ENCODE results near the gene MSANTD7. TPM values are rescaled to one million over a fixed set of nuclear protein-coding genes. Genes with fewer than 3 reads are reported as not detected.

MSANTD7 gene, protein sequence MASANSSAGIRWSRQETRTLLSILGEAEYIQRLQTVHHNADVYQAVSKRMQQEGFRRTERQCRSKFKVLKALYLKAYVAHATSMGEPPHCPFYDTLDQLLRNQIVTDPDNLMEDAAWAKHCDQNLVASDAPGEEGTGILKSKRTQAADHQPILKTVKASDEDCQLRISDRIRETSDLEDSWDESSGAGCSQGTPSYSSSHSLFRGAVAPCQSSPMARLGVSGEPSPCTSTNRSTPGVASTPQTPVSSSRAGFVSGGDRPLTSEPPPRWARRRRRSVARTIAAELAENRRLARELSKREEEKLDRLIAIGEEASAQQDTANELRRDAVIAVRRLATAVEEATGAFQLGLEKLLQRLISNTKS
- 14.5 and 17.2 TPM in 2 replicates for total RNA-seq

DNA sequence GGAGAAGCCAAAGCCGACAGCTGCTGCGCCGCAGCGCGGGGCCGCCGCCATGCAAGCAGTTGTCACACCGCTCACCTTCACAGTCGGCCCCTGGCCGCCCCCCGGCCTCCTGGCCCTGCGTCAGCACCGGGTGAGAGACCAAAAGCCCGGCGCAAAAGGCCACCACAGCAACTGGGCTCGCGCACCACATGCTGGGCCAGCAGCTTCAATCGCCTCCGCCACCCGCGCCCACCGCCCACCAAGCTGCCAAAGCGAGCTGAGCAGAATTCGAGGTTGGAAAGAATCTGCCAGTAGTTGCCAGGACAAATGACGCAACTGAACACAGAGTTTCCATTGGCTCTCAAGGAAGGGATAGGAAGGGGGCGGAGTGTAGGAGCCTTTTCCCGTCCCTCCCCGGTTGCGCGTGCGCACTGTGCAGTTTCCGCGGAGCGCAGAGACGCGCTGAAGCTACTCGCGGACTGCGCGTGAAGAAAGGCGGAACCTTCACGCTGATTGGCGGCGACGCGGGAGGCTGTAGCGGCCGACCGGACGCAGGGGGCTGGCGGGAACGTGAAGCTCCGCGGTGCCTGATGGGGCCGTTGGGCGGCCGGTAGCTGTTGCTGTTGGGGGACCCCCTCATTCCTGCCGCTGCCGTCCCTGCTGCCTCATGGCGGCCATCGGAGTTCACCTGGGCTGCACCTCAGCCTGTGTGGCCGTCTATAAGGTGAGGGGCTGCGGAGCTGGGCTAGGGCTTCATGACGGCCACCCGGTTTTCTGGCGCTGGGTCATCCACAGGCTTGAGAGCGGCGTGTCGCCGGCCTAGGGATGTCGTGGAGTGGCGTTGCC is at the start of gene MSANTD7, which contains the start of the genes CDNF and HSPA14:
MSANTD7 (plus strand) TSS at position 550 of the 825 bp plus-strand sequence. CDS start 3,979 bp downstream, outside the sequence.
CDNF (minus strand) TSS at position 281 of the 825 bp plus-strand sequence; CDS start at position 190, 91 bp downstream.
HSPA14 (plus strand) TSS at position 550 of the 825 bp plus-strand sequence; CDS start at position 647, 97 bp downstream.

DNA sequence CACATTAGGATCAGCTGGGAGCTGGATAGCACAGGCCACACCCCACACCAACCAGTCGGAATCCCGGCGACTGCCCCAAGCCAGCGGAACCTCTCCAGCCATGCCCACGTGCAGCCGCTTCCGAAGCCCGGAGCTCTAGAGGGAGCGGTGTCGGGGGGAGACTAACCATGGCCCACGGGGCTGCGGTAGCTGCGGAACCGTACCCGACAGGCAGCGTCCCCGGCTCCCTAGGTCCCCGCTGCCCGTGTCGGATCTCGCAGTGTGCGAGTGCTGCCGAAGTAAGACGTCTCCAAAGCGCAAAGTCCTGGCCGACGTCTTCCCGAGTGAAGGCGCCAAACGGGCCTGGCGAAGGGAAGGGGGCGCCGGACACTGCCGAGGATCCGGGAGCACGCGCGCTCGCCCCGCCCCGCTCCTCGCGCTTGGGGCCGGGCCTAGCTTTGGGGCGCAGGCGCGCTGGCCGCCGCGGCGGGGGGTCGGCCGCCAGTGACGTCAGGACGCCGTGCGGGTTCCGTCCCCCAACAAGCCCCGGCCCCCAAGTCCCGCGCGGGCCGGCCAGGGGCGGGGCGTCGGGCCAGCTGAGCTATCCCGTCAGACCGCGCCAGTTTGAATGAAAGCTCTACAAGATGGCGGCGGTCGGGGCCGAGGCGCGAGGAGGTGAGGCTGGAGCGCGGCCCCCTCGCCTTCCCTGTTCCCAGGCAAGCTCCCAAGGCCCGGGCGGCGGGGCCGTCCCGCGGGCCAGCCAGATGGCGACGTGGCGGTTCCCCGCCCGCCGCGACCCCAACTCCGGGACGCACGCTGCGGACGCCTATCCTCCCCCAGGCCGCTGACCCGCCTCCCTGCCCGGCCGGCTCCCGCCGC is 40.4 kb downstream of the MSANTD7 start, which contains the start of gene SUV39H2:
SUV39H2 (plus strand) TSS at position 601 of the 858 bp plus-strand sequence; CDS start at position 624, 23 bp downstream.

Other genes starting within 250 kb of the MSANTD7 start
- gene FAM107B, start 63.4 kb upstream of the MSANTD7 start, total RNA-seq: 16.2 and 16.8 TPM in 2 replicates
- gene CDNF, start 269 bp upstream of the MSANTD7 start, total RNA-seq: 1.1 and 2.2 TPM in 2 replicates
- 10.4 and 11.9 TPM in 2 replicates for gene HSPA14, start within 50 bp of the MSANTD7 start, total RNA-seq
- 5.8 and 10.4 TPM in 2 replicates for gene SUV39H2, start 40.6 kb downstream of the MSANTD7 start, total RNA-seq
- gene DCLRE1C, start 115.8 kb downstream of the MSANTD7 start, total RNA-seq: 7.8 and 7.9 TPM in 2 replicates
- gene MEIG1, start 121.1 kb downstream of the MSANTD7 start, total RNA-seq: 0.28 TPM in 1 of 2 replicates, not detected in the other
- under 0.01 and 0.09 TPM in 2 replicates for gene OLAH, start 205.6 kb downstream of the MSANTD7 start, total RNA-seq